Ovary (tissue), 9 donors: Measurements from ENCODE around the gene CD8B2. TPM values are rescaled to one million over a fixed set of nuclear protein-coding genes. Genes with fewer than 3 reads are reported as not detected.

ENCODE experiments used
- DNase-seq, 5 donors: peaks; one replicate each; pipeline ENCODE4 v3.0.0-alpha.2; 2019 to 2020
- H3K27ac ChIP-seq, 2 donors: fragments of 200-600 bp; one replicate each; pipeline versions ENCODE4 v1.5.1 to v1.8.0; 2019 to 2022
- H3K27me3 ChIP-seq: fragments of 200-600 bp; one replicate; pipeline ENCODE4 v1.8.0; 2022
- H3K36me3 ChIP-seq: fragments of 200-600 bp; sonication (generic); one replicate; pipeline ENCODE4 v1.5.1; 2019
- H3K4me1 ChIP-seq: one replicate; pipeline ENCODE4 v1.8.1; 2013; ENCODE audit warnings: mild to moderate bottlenecking, moderate library complexity; ENCODE audit not compliant: insufficient read depth
- H3K4me3 ChIP-seq: fragments of 200-600 bp; sonication (generic); one replicate; pipeline ENCODE4 v1.5.1; 2017
- H3K9me3 ChIP-seq, 2 donors: fragments of 200-600 bp in 1 of 2; sonication (generic) in 1 of 2; one replicate each; pipeline versions ENCODE4 v1.5.1 to v1.8.1; 2013 to 2019; ENCODE audit warnings: mild to moderate bottlenecking in 1 of 2, moderate library complexity in 1 of 2
- CTCF ChIP-seq, 3 donors: fragments of 450-650 bp in 2 of 3; fragments of 200-600 bp in 1 of 3; IDR thresholded peaks; one replicate each; pipeline versions ENCODE4 v1.5.1 to v1.8.0; 2016 to 2022; ENCODE audit warnings: antibody characterized with exemption in 3 of 3, mild to moderate bottlenecking in 1 of 3
- EP300 ChIP-seq: sonication (generic); formaldehyde crosslinking; IDR thresholded peaks from one replicate; pipeline ENCODE4 v1.6.1; 2017; ENCODE audit warnings: antibody characterized with exemption
- POLR2A ChIP-seq: fragments of 450-650 bp; IDR thresholded peaks from one replicate; pipeline ENCODE4 v1.6.1; 2017; ENCODE audit warnings: antibody characterized with exemption, mild to moderate bottlenecking, moderate library complexity
- WGBS, 3 donors: extraction: QIAGEN DNeasy Blood & Tissue Kit in 1 of 3; methylation state at CpG; one replicate each; pipeline versions ENCODE4 v1.1.5 to v1.1.7; 2013 to 2017; 5-methylcytosine and 5-hydroxymethylcytosine counted together
- intact Hi-C, 4 donors: fragments of 100-400 bp; cut with DNase I; formaldehyde crosslinking; loops; one replicate each; pipeline versions ENCODE4 v1.11.0 to v1.15.1; 2022 to 2023
- polyA plus RNA-seq, 2 donors: library from polyadenylated mRNA; stranded (reverse); fragments of 200-250 nt in 1 of 2; fragments of 350-450 nt in 1 of 2; fragmentation: Illumina TruSeq in 1 of 2; extraction: RNeasy Lipid Tissue Mini Kit (QIAGEN cat#74804) in 1 of 2; gene quantifications; one replicate each; pipeline ENCODE4 v1.2.3, GENCODE V29; 2013 to 2014
- total RNA-seq, 7 donors: library from RNA; depleted of rRNA in 2 of 7; stranded (reverse); fragments of >200 nt in 2 of 7; fragmentation: NEBNext Ultra II Directional in 3 of 7; extraction: Animal tissue kit (Norgen Biotek cat#: 25700) in 3 of 7; gene quantifications; one replicate each; pipeline versions ENCODE4 v1.1.0 to v1.2.4, GENCODE V29; 2016 to 2023
- donor health status: DM: no; HTN: no; CAD: no; lungs with moderate emphysema.
- donor health status: DM: no; HTN: no; CAD: no.
- donor health status: Bipolar disorder and iron deficiency.
- donor health status: DM: yes; HTN: yes; CAD: no.
- donor health status: DM: no; HTN: no; CAD: no.
- donor health status: DM: yes; HTN: yes; CAD: no.

Gene CD8B2
- total and polyA plus RNA-seq, 9 donors: 0.07 TPM; not detected in 8

DNA sequence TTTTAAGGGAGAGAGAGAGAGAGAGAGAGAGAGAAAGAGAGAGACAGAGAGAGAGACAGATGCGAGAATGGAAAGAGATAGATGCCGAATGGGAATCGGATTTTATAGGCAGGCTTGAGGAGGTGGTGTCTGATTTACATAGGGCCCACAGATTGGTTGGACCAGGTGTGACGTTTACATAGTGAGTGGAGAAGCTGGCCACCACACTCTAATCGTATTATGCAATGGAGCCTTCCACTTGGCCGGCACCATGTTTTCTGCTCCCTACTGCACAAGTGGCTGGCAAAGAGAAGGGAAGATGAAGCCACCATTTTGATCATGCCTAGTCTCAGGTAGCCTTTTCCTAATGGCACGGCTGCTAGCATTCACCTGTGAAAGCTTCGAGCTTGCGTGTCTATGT, 33.9 kb downstream of the CD8B2 start:
- H3K4me1 ChIP-seq: no peaks in the 10 kb centered on the region
- no peak overlapping the region for H3K27ac ChIP-seq
- DNase-seq: no peak
- TF ChIP-seq POLR2A (no peak), CTCF (IDR thresholded peaks at IDR 0.05) (no peak), EP300 (no peak)
- no peak overlapping the region for H3K4me3 ChIP-seq
- no peaks in the 10 kb centered on the region for H3K9me3 ChIP-seq
- no peaks in the 10 kb centered on the region for H3K27me3 ChIP-seq
- H3K36me3 ChIP-seq: no peaks in the 10 kb centered on the region
- 81 to 83% (median 82%) methylated on average over 9 of the region's 9 CpGs for WGBS, 3 donors
- intact Hi-C loops: no loop called here

DNA sequence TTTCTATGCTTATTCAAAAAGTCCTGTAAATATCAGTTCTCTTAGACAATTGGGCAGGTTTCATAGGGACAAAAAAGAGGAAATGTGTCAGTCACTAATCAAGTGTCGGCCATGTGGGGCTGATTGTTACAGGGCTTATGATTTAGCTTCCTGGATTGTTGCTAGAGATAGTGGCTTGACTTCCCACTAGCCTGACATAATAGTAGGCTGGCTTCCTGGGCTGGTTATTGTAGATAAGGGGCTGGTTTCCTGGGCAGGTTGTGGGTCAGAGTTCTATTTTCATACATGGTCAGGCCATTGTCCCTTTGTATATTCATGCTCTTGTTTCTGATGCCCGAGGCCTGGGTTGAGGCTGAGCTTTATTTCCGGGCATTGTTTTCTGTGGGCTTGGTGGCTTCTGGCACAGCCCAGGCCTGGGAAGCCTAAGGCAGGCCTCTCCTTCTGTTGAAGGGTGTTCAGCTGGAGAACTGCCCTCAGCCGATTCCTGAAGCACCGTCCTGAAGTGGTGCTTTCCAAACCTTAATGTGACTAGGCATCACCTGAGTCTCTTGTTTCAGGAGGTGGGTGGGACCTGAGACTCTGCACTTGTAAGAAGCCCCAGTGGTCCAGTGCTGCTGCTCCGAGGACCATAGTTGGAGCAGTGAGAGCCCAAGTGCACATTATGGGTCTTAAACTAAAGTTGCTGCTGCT, 37.0 kb downstream of the CD8B2 start:
- DNase-seq: no peak
- Histone ChIP-seq H3K27me3 (no peaks in the 10 kb centered on the region), H3K27ac (no peak overlapping the region), H3K9me3 (no peaks in the 10 kb centered on the region), H3K36me3 (no peaks in the 10 kb centered on the region), H3K4me3 (no peak overlapping the region), H3K4me1 (no peaks in the 10 kb centered on the region)
- TF ChIP-seq EP300 (no peak), CTCF (IDR thresholded peaks at IDR 0.05) (no peak), POLR2A (no peak)
- WGBS, 3 donors: 92 to 95% (median 95%) methylated on average over 6 of the region's 6 CpGs
- intact Hi-C loops: no loop called here

- TF ChIP-seq EP300 (no peak), CTCF (IDR thresholded peaks at IDR 0.05) (no peak), POLR2A (no peak)
- no peak overlapping the region for H3K27ac ChIP-seq
- intact Hi-C loops: no loop called here
Measured at GRCh38 chr2:106530866-106531265, 43.7 kb downstream of the CD8B2 start.

DNA sequence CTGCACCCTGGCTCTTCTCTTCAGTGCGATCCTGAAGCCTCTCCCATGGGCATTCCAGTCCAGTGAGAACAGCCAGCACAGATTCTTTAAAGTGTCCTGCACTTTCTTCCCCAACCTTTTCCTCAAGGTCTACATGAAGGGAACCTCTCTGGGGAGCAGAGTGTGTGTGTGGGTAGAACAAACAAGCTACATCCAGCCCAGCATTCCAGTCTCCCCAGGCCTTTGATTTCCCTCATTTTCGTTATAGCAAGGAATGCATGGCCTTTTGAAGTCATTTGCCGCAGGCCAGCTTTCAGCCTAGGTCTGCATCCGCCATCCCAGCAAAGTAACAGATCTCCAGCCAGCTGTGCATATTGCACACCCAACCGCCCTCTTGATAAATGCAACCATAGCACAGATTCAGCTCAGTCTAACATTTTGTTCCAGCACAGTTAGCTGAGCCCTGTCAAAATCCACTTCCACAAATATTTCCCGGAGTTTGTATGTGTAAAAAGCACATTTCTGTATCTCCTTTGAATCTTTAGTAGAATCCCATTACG, 44.6 kb downstream of the CD8B2 start:
- no peak overlapping the region for H3K4me3 ChIP-seq
- no peak for TF ChIP-seq CTCF (IDR thresholded peaks at IDR 0.05)
- no peaks in the 10 kb centered on the region for H3K36me3 ChIP-seq
- no peaks in the 10 kb centered on the region for H3K9me3 ChIP-seq
- no peak overlapping the region for H3K27ac ChIP-seq
- no peaks in the 10 kb centered on the region for H3K27me3 ChIP-seq
- intact Hi-C loops: no loop called here
- no peak for DNase-seq
- H3K4me1 ChIP-seq: no peaks in the 10 kb centered on the region
- WGBS, 3 donors: 70 to 77% (median 71%) methylated on average over 7 of the region's 7 CpGs

More at GRCh38 chr2:106530866-106531265, 43.7 kb downstream of the CD8B2 start:
- Histone ChIP-seq H3K4me3 (no peak overlapping the region), H3K4me1 (no peaks in the 10 kb centered on the region), H3K27me3 (no peaks in the 10 kb centered on the region), H3K9me3 (no peaks in the 10 kb centered on the region), H3K36me3 (no peaks in the 10 kb centered on the region)
- 26 to 48% (median 40%) methylated on average over 2 of the region's 2 CpGs for WGBS, 3 donors
- DNase-seq: no peak
